Measurements from ENCODE around the gene EPAS1. TPM values are rescaled to one million over a fixed set of nuclear protein-coding genes. Genes with fewer than 3 reads are reported as not detected.

EPAS1 gene
- total and polyA plus RNA-seq, 2 of the 13 experiments (the other 11 are each of a cell fraction or from before 2014, with no cell fraction given) = 47.1 to 182 TPM

DNA sequence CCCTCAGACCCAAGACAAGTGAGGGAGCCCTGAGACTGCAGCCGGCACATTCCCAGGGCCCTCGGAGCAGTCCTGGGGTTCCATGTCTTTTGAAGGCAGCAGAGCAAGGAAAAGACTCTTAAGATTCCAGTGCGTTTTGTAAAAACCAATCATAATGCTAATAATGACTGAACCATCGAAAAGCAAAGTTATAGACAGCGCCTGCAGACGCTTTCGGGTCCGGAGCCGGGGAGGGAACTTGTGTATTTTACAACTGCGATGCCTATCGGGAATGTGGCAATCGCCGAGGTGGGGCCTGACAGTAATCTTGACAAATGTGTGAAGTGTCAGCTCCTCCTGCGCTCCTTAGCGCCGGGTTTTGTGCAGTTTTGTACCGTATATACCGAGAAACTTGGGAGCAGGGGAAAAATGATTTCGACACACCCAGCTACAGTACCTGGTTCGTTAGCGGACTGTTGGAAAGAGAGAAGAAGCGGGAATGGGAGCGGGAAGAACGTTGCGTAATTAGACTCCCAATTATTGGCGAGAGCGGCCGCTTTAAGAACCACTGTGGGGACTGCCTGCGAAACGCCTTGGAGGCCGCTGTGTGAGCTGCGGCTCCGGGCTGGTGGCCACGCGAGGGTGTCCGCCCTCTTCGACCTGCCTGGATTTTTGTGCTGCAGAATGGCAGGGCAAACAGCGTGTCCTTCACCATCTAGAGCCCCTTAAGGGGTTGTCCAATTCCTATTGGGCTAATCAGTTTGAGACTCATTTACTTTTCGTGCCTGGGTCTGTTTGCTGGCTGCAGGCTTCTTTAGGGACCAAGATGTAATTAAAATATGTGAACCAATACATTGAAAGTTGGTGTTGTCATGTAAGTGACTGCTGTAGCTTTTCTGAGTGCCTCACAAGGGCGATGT, 2.4 kb downstream of the EPAS1 start (continued):
- TF ChIP-seq HNRNPUL1 (IDR thresholded peaks at IDR 0.05; ENCODE audit: low read depth, low read length) (no peak), MATR3 (CRISPR knock-in tag; IDR thresholded peaks at IDR 0.05) (no peak), ZNF563 (CRISPR knock-in tag; IDR thresholded peaks at IDR 0.05) (no peak), HDAC1 (CRISPR knock-in tag; IDR thresholded peaks at IDR 0.05) (peak; percentile 61; the same call in 1 of the 2 replicates), DNMT3B (CRISPR knock-in tag; conservative IDR thresholded peaks at IDR 0.05) (0 out of 2 replicates have a peak, but pooled peaks have one; percentile 8), ZNF484 (CRISPR knock-in tag; IDR thresholded peaks at IDR 0.05; ENCODE audit: borderline replicate concordance, low read depth) (no peak), PPARG (CRISPR knock-in tag; conservative IDR thresholded peaks at IDR 0.05) (no peak), ZFYVE20 (CRISPR knock-in tag; IDR thresholded peaks at IDR 0.05; ENCODE audit: borderline replicate concordance, low read depth) (no peak), PHF20 (CRISPR knock-in tag; IDR thresholded peaks at IDR 0.05) (no peak; the same call in 1 of the 2 replicates)
- TF ChIP-seq, protein P1, sequence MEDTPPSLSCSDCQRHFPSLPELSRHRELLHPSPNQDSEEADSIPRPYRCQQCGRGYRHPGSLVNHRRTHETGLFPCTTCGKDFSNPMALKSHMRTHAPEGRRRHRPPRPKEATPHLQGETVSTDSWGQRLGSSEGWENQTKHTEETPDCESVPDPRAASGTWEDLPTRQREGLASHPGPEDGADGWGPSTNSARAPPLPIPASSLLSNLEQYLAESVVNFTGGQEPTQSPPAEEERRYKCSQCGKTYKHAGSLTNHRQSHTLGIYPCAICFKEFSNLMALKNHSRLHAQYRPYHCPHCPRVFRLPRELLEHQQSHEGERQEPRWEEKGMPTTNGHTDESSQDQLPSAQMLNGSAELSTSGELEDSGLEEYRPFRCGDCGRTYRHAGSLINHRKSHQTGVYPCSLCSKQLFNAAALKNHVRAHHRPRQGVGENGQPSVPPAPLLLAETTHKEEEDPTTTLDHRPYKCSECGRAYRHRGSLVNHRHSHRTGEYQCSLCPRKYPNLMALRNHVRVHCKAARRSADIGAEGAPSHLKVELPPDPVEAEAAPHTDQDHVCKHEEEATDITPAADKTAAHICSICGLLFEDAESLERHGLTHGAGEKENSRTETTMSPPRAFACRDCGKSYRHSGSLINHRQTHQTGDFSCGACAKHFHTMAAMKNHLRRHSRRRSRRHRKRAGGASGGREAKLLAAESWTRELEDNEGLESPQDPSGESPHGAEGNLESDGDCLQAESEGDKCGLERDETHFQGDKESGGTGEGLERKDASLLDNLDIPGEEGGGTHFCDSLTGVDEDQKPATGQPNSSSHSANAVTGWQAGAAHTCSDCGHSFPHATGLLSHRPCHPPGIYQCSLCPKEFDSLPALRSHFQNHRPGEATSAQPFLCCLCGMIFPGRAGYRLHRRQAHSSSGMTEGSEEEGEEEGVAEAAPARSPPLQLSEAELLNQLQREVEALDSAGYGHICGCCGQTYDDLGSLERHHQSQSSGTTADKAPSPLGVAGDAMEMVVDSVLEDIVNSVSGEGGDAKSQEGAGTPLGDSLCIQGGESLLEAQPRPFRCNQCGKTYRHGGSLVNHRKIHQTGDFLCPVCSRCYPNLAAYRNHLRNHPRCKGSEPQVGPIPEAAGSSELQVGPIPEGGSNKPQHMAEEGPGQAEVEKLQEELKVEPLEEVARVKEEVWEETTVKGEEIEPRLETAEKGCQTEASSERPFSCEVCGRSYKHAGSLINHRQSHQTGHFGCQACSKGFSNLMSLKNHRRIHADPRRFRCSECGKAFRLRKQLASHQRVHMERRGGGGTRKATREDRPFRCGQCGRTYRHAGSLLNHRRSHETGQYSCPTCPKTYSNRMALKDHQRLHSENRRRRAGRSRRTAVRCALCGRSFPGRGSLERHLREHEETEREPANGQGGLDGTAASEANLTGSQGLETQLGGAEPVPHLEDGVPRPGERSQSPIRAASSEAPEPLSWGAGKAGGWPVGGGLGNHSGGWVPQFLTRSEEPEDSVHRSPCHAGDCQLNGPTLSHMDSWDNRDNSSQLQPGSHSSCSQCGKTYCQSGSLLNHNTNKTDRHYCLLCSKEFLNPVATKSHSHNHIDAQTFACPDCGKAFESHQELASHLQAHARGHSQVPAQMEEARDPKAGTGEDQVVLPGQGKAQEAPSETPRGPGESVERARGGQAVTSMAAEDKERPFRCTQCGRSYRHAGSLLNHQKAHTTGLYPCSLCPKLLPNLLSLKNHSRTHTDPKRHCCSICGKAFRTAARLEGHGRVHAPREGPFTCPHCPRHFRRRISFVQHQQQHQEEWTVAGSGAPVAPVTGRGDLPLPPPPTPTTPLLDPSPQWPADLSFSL (CRISPR knock-in tag; IDR thresholded peaks at IDR 0.05) = no peak
- TF ChIP-seq, protein P2, sequence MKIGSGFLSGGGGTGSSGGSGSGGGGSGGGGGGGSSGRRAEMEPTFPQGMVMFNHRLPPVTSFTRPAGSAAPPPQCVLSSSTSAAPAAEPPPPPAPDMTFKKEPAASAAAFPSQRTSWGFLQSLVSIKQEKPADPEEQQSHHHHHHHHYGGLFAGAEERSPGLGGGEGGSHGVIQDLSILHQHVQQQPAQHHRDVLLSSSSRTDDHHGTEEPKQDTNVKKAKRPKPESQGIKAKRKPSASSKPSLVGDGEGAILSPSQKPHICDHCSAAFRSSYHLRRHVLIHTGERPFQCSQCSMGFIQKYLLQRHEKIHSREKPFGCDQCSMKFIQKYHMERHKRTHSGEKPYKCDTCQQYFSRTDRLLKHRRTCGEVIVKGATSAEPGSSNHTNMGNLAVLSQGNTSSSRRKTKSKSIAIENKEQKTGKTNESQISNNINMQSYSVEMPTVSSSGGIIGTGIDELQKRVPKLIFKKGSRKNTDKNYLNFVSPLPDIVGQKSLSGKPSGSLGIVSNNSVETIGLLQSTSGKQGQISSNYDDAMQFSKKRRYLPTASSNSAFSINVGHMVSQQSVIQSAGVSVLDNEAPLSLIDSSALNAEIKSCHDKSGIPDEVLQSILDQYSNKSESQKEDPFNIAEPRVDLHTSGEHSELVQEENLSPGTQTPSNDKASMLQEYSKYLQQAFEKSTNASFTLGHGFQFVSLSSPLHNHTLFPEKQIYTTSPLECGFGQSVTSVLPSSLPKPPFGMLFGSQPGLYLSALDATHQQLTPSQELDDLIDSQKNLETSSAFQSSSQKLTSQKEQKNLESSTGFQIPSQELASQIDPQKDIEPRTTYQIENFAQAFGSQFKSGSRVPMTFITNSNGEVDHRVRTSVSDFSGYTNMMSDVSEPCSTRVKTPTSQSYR (CRISPR knock-in tag; IDR thresholded peaks at IDR 0.05; ENCODE audit: borderline replicate concordance) = peak; percentile 27; the same call in 1 of the 2 replicates
- TF ChIP-seq, protein P3, sequence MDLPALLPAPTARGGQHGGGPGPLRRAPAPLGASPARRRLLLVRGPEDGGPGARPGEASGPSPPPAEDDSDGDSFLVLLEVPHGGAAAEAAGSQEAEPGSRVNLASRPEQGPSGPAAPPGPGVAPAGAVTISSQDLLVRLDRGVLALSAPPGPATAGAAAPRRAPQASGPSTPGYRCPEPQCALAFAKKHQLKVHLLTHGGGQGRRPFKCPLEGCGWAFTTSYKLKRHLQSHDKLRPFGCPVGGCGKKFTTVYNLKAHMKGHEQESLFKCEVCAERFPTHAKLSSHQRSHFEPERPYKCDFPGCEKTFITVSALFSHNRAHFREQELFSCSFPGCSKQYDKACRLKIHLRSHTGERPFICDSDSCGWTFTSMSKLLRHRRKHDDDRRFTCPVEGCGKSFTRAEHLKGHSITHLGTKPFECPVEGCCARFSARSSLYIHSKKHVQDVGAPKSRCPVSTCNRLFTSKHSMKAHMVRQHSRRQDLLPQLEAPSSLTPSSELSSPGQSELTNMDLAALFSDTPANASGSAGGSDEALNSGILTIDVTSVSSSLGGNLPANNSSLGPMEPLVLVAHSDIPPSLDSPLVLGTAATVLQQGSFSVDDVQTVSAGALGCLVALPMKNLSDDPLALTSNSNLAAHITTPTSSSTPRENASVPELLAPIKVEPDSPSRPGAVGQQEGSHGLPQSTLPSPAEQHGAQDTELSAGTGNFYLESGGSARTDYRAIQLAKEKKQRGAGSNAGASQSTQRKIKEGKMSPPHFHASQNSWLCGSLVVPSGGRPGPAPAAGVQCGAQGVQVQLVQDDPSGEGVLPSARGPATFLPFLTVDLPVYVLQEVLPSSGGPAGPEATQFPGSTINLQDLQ (CRISPR knock-in tag; IDR thresholded peaks at IDR 0.05) = peak; percentile 76; the same call in 1 of the 2 replicates
